Middle frontal gyrus (tissue), 1 donor: ENCODE measurements around the gene CBLB.

Experiments used
- DNase-seq: peaks from one replicate; pipeline ENCODE4 v3.0.0-alpha.2; 2015; ENCODE audit warnings: low spot score; ENCODE audit errors: extremely low spot score

CBLB gene

DNA sequence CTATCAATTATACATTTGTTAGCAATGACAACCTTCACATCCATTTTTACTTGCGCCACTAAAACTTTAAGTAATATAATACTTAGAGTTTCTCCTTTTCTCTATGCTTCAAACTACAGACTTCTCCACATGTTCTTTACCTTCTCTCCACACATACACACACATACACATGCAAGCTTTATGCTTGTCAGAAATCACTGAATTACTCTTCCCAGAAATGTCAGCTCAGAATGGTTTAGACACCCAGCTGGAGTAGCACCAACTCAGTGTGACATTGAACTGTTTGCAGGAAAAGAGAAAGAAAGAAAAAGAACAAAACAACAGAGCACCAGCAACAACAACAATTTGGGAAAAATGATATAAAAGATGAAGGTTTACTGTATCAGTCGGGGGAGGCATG, 20.9 kb downstream of the CBLB start:
- DNase-seq, result no peak

DNA sequence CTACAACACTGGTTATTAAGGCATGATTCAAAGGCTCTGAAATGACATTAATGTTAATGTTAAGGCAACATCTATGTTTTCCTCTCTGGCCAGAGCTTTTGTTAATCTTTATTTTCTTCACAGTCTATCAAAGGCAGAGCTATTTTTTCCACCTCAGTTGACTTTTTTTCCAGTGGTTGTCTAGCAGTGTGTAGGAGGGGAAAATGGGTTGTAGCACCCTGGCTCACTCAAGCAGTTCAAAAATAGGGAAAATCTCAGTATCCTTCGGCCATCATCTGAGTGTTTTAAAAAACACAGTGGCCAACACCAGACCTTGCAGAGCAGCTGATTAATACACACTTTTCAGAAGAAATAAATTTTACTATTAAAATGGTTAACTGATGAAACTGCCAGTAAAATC, 21.4 kb downstream of the CBLB start:
- DNase-seq, result no peak

DNA sequence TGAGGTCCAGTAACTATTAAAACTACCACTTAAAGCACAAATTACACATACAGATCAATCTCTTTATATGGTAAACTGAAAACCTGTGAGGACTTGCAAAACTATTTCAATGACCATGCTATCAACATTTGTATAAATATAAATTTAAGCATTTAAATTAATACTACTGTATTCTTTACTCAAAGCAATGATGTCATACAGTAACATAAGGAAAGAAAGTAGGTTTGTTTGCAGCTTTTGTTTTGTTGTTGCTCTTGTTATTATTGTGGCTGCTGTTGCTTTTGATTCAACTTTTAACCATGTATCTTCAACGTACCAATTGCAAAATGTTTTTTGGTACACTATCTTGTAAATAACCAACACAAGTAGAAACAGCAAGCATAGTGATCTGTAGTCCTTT, 22.0 kb downstream of the CBLB start:
- no peak for DNase-seq

DNA sequence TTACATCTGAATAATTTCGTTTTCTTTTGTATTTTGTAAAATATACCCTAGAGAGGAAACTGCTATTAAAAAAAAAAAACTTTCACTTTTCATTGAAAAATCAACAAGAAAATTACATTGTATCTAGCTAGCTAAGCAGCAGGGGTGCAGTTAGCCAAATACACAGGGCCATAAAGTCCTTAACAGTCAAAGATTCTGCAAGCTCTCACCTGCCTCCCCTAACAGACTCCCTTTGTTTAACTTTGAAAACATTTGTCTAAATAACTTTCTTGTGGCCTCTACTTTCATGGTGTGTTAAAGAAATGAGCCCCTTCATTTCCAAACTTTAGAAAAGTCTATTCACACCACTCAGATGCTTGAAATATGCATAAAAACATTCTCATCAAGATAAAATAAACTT, 23.3 kb downstream of the CBLB start:
- no peak for DNase-seq

DNA sequence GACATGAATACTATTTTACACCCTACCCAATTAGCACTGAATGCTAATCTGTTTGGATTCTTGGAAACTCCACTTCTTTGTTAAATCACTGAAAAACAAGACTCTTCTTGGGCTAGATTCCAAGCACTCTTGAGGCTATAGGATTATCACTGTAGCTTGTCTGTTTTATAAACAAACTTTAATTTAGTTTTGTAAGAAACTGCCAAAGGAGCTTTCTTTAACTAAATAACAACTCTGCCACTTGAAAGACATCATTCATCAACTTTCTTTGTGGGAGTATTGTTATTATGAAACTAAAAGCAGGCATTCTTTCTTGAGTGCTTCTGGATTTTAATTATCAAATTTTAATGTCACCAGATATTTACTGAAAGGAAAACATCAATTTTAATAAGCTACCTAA, 24.1 kb downstream of the CBLB start:
- no peak for DNase-seq

DNA sequence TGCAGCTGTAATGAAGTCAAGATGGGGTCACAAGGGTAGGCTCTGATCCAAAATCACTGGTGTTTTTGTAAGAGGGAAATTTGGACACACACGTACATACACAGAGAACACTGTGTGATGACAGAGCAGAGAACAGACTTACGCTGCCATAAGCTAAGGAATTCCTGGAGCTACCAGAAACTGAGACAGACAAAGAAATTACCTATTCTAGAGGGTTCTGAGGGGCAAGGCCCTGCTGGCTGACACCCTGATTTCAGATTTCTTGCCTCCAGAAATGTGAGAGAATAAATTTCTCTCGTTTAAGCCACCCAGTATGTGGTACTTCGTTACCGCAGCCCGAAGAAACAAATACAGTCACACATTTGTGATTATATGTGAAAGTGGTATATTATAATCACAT, 24.8 kb downstream of the CBLB start:
- DNase-seq, result no peak

DNA sequence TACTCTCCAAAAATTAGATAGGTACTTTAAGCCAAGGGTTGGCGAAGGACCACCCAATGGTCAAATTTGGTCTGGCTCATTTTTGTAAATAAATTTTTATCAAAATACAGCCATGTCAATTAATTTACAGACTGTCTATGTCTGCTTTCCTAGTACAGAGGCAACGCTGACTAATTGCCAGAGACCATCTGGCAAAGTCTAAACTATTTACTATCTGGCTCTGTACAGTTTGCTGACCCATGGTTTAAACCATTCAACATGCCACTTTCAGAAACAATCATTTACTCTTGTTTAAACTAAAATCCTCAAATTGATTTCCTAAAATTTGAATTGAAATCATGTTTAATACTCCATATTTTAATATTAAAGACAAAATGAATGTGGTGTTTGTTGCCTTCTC, 25.9 kb downstream of the CBLB start:
- no peak for DNase-seq

DNA sequence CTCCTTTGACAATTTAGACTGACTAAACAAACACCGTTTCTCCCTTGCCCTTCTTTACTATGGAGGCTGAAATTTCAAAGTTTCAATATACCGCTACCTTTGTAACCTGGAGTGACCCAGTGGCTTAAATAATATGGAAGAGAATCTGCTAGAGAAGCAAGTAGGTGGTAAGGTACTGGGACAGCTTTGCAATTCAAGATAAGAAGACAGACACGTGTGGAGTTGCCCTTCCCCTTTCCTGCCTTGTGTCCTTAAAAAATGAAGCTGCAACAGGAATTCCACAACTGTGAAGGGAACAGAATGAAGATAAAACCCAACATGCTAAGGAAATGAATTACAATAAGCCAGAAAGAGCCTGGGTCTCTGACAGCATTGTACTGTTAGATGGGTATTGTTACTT, 26.4 kb downstream of the CBLB start:
- no peak for DNase-seq

DNA sequence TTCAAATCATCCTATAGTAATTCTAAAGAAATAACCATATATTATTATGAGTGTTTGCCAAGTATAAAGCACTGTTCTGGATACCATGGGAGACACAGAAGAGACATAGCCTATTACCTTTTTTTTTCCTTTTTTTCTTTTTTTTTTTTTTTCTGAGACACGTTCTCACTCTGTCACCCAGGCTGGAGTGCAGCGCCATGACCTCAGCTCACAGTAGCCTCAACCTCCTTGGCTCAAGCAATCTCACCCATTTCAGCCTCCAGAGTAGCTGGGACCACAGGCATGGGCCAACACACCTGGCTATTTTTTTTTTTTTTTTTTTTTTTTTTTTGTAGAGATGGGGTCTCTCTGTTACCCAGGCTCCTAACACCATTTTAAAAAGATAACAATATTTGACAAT, 30.9 kb downstream of the CBLB start:
- no peak for DNase-seq

DNA sequence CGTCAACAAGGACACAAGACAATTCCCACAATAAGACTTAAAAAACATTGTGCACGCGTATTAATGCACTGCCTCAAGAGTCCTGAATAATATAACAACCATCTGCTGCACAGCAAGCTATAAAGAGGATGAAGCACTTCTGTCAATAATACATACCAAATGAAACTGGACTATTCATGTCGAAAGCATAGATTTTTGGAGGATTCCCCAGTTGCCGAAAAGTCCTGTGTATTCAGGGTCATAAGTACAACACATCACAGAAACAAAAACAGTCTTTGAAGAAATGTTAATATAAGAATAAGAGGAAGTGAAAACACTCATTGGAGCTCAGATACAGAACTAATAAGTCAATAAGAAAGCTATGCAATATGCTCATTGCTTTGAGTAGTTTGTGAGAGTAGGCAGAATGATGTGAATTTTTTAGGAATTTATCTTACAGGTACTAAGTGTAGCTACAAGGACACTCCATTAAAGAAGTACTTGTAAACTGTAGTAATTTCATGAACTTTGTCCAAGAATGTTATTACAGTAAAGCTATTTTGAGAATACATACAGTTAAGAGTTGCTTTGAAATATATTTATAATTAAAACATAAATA, 31.6 kb downstream of the CBLB start:
- DNase-seq, result no peak

DNA sequence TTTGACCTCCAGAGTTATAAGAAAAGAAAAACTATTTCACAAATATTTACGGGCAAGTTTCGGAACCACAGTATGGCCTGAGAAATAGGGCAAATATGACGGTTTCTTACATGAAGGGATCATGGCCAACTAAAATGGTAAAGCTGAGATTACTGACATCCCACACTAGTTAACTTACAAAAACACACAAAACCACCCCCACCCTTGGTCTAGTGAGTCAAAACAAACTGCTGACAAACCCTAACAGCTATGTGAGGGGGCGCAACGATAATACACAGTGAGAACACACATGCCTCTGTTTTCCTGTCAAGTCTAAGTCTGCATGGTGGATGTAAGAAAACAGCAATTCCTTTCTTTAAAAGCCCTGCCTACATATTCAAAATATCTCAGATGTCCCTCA, 32.3 kb downstream of the CBLB start:
- no peak for DNase-seq

DNA sequence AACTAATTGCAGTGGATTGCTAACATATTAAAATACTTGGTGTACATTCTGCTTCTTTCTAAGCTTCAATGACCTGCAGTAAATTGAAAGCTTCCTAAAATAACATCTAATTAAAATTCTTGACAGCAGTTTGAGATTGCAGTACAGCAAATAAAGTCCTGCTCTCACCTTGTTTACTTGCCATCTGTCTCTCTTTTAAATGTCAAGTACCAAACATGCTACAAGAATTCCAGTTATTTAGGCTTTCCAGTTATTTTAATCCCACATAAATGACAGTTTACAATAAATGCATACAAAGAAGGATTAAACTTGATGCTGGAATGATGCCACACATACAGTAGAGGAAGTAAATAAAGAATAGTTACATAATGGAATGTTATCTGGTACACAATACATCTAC, 33.2 kb downstream of the CBLB start:
- no peak for DNase-seq

DNA sequence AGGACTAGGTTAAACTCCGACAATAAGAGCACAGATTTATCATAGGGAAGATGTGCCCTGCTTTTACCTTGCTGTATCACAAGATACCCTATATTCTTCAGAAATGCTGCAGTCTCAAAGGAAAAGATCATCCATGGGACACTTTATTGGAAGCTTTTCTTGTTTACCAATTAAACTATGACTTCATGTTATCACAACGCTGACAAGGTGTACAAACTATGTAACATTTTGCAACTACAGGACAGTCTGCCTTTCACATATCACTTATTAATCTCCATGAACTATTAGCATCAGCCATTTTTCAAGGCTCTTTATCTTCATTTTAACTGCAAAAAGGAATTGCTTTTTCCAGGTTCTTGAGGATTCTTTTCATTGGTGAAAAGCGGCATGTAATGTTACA, 34.0 kb downstream of the CBLB start:
- DNase-seq, result no peak

DNA sequence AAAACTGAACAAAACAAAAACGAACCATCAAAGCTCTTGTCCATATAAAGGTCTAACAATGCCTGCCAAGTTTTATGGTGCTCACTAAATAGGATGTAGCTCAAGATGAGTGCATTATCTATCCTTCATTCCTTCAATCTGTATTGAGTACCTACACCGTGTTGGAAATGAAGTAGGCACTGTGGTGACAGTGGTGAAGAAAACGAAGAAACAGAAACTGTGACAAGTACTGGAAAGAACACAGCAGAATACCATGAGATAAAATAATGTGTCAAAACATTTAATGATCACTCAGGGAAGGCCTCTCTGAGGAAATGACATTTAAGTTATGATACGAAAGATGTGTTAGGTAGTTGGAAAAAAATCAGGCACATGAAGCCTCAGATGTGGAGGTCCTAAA, 36.2 kb downstream of the CBLB start:
- DNase-seq, result no peak

DNA sequence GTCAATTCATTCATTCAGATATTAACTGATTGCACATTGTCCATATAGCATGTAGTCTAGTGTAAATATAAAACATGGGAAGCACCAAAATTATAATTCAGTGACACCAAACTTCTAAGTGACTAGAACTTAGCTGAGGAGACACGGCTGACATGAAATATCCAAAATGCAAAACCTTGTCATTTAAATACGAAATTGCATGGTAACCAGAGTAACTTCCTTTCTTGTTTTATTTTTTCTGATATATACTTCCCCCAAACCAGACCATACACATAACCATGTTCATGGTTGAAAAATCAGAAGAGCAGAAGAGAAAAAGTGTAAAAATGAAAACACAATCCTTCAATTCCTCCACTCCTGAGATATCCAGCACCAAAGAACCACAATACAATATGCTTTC, 38.0 kb downstream of the CBLB start:
- no peak for DNase-seq

DNA sequence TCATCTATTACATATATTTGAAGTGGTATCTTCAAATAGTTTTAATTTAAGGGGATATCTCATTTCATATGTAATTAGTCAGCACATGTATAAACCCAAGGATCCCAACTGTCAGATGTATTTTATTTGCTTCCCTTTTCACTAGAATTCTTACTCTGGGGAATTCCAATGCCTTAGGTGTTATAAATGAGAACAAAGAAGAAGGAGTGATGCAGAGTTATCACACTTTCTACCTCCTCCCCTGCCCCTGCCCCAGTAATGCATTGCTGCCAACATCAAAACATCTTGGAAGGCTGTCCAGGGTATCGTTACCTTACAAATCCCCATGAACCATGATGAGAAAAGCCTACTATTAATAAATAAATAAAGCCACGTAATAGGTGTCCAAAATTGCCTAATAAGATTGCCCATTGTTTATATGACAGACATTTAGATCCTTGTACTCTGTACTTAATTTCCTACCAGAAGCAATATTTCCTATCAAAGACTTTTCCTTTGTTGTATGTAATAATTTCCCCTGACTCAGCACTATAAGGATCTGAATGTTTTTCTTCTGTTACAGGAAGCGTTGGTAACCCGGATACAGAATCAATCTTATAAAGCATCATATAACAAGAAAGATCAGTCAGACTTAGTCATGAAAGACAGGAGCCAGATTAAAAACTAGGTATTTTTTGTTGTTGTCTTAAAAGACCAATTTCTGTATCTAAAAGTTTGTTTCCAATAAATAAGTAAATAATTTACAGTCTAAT, 38.8 kb downstream of the CBLB start:
- no peak for DNase-seq

DNA sequence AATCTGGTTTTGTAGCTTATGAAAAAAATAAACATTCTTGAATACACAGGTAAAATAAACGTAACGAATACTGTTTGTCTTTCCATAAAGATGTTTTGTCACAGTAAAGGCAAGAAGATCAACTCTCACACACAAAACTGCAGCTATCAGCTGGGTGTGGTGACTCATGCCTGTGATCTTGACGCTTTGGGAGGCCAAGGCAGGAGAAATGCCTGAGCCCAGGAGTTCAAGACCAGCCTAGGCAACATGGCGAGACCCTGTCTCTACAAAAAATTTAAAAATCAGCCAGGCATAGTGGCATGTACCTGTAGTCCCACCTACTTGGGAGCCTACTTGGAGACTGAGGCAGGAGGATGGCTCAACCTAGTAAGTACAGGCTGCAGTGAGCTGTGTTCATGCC, 39.6 kb downstream of the CBLB start:
- DNase-seq, result no peak

DNA sequence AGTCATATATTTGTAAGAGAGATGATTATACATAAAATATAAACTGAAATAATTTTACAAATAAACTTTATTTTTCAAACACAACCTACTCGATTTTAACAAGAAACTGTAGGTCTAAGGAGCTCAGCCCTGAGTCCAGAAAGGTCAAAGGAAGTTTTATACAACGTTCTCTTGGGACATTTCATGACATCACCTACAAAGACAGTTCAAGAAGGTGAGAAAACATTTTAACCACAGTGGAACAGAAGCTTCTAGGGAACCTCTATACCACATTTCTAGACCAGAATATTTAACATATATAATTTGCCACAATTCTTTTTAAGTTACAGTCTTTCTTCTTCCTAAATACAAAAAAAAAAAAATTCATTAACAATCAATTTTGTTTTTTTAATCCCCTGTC, 40.1 kb downstream of the CBLB start:
- no peak for DNase-seq

DNA sequence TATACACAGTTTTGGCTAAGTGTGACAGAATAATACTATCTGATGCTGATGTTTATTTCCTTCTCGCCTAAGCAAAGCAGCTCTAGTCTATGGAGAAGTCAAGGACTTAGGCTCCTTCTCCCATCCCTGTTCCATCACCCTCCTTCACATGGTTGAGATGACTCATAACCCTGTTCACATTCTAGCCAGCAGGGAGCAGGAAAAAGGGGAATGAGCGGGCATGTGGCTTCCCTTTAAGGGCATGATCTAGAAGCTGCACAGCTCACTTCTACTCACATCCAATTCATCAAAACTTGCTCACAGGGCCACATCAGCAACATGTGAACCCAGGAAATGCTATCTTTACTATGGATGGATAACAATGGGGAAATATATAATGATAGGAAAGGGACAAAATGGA, 40.9 kb downstream of the CBLB start:
- DNase-seq, result no peak

DNA sequence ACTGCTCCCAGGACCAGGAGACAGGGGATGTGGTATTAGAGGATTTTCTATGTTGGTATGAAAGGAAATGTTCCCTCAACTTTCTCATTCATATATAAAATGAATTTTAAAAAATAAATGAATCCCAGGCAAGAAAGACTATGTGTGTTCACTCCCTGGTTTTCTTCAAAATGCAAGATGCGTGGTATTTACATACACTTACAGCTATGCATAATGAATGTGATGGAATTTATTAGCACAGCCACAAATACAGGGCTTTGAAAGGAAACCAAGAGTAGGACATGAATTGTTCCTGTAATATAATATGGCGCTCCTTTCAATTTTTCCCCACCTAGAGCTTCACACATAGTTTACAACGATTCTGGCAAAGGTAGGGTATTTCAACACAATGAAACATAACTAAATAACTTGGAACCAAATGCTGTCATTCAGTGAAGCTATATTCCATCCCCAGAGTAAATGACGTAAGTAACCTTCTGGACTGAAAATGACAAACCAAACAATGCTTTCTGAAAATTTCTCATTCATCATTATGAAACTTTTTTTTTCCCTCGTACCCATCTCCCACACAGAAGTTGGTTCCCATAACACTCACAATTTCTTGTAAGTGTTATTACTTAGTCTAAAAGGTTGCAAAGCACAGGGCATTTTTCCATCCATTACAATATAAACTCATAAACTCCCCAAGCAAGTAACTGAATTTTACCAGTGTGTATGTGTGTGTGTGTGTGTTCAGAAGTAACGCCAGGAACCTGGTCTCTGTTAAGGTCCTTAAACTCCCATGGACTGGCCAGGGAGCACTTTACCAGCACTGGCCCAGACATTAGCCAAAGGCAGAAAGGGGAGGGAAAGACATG, 41.8 kb downstream of the CBLB start:
- DNase-seq, result no peak

DNA sequence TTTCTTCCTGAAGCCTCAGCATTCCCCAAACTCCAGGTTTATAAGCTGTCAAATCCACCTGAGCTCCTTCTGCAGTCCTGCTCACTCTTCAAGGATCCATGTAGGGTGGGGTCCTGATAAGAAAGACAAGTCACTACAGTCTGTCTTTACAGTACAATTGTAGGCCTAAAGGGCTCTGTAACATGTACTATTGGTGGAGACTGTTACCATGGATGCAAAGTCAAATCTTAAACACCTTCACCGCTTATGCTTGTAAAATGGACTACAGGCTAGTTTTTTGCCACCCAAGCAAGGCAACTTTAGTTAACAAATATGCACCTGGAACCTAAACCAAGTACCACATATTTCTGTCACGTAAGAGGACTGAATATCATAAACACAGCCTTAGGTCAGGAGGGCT, 44.7 kb downstream of the CBLB start:
- no peak for DNase-seq

DNA sequence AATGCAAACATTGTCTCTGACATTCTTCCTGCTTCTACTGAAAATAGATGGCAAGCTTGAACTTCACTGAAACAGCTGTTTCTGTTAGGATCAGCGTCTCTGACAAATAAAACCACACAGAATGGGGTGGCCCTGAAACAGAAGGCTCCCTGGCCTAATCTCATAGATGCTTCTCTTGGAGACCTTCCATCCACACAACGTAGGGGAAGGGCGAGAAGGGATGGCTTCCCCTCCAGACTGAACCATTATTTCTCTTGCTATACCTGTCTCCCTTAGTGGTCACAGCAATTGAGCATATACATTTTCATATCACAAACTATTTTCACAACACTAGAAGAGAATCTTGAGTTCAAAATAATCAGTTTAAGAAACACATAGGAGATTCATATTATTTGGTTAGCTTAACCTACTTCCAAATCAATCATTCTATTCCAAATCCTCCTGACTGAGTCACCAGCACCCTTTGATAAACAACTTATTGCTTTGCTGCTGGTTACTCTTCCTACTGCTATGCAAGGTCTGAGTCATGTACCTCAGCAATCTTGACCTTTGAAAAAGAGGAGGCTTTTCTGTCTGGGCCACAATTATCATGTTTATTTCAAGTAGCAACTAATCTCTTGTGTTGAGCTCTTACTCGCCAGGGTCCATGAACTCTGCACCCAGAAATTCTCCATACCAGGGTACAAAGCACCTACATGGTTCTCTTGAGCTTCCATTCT, 45.5 kb downstream of the CBLB start:
- DNase-seq, result no peak
